ENCODE data around the gene CACNA1G.

DNA sequence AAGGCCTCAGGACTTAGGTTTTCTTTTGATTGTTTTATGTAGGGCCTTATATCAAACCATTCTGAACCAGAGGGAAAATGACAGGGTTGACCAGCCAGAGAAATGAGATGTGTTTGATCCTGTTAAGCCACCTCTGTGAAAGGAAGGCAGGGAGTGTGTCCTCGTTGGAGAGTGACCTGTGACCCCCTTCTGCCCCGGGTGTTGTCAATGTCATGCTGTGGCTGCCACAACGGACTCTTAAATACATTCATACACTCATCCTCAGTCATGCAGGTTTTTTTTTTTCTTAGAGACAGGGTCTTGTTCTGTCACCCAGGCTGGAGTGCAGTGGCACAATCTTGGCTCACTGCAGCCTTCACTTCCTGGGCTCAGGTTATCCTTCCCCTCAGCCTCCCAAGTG, 46.1 kb upstream of the CACNA1G start:
- TF ChIP-seq, protein P1, sequence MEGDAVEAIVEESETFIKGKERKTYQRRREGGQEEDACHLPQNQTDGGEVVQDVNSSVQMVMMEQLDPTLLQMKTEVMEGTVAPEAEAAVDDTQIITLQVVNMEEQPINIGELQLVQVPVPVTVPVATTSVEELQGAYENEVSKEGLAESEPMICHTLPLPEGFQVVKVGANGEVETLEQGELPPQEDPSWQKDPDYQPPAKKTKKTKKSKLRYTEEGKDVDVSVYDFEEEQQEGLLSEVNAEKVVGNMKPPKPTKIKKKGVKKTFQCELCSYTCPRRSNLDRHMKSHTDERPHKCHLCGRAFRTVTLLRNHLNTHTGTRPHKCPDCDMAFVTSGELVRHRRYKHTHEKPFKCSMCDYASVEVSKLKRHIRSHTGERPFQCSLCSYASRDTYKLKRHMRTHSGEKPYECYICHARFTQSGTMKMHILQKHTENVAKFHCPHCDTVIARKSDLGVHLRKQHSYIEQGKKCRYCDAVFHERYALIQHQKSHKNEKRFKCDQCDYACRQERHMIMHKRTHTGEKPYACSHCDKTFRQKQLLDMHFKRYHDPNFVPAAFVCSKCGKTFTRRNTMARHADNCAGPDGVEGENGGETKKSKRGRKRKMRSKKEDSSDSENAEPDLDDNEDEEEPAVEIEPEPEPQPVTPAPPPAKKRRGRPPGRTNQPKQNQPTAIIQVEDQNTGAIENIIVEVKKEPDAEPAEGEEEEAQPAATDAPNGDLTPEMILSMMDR (conservative IDR thresholded peaks at IDR 0.05; ENCODE audit: low read length), result no peak
- TF ChIP-seq EZH2phosphoT487 (IDR thresholded peaks at IDR 0.05; ENCODE audit: borderline replicate concordance), result no peak

All from Loucy (cell line).